Measurements from ENCODE around the gene JCAD.

The JCAD gene

GRCh38 chr10:30041196-30042105 is 17.9 kb downstream of the JCAD start:
- DNase-seq (ENCODE audit: low read depth): peak; percentile 38
- no peak for TF ChIP-seq CTCF (IDR thresholded peaks at IDR 0.05; ENCODE audit: low read length, missing control alignments)
- H3K4me3 ChIP-seq (replicated peaks; ENCODE audit: low read depth, low read length): no peak overlapping the region

- H3K4me3 ChIP-seq (replicated peaks; ENCODE audit: low read depth, low read length): no peak overlapping the region
- no peak for DNase-seq (ENCODE audit: low read depth)
- TF ChIP-seq CTCF (IDR thresholded peaks at IDR 0.05; ENCODE audit: low read length, missing control alignments): no peak
Observed at GRCh38 chr10:30040597-30040996, 18.8 kb downstream of the JCAD start.

- no peak for DNase-seq (ENCODE audit: low read depth)
- H3K4me3 ChIP-seq (replicated peaks; ENCODE audit: low read depth, low read length): no peak overlapping the region
- TF ChIP-seq CTCF (IDR thresholded peaks at IDR 0.05; ENCODE audit: low read length, missing control alignments): no peak
Observed at GRCh38 chr10:30039988-30040387, 19.4 kb downstream of the JCAD start.

GRCh38 chr10:30039567-30039966 is 19.8 kb downstream of the JCAD start:
- no peak for TF ChIP-seq CTCF (IDR thresholded peaks at IDR 0.05; ENCODE audit: low read length, missing control alignments)
- no peak for DNase-seq (ENCODE audit: low read depth)
- H3K4me3 ChIP-seq (replicated peaks; ENCODE audit: low read depth, low read length): no peak overlapping the region

- no peak overlapping the region for H3K4me3 ChIP-seq (replicated peaks; ENCODE audit: low read depth, low read length)
- TF ChIP-seq CTCF (IDR thresholded peaks at IDR 0.05; ENCODE audit: low read length, missing control alignments): no peak
Observed at GRCh38 chr10:30038781-30039536, 20.4 kb downstream of the JCAD start.

GRCh38 chr10:30037620-30038336 is 21.6 kb downstream of the JCAD start:
- TF ChIP-seq CTCF (IDR thresholded peaks at IDR 0.05; ENCODE audit: low read length, missing control alignments): no peak
- DNase-seq (ENCODE audit: low read depth): no peak
- no peak overlapping the region for H3K4me3 ChIP-seq (replicated peaks; ENCODE audit: low read depth, low read length)

More at GRCh38 chr10:30038781-30039536, 20.4 kb downstream of the JCAD start:
- DNase-seq (ENCODE audit: low read depth): no peak
